AG04449 (cell line): ENCODE results near the gene ADAM33.
A peak's percentile ranks its signal among the peaks of the same experiment; 100 is the strongest.

Source experiments
- CTCF ChIA-PET: fragments of 350-600 bp; formaldehyde crosslinking; extraction: SDS; loops from one replicate; lab custom pipeline; 2021; ENCODE audit warnings: antibody characterized with exemption; lab: Yijun Ruan, JAX
- POLR2A ChIA-PET: fragments of 400-600, 350-600 bp; formaldehyde crosslinking; extraction: SDS; loops from one replicate; lab custom pipeline; 2020; ENCODE audit warnings: antibody characterized with exemption, inconsistent platforms; lab: Yijun Ruan, JAX
- DNase-seq: peaks from one replicate; pipeline ENCODE4 v3.0.0-alpha.2; 2010; ENCODE audit warnings: low read depth, low spot score
- H3K4me3 ChIP-seq: 2 replicates; pipeline ENCODE4 v1.5.1; 2011; ENCODE audit warnings: low read depth, mild to moderate bottlenecking, control low read depth, low read length
- CTCF ChIP-seq: IDR thresholded peaks from one replicate; pipeline ENCODE4 v1.5.1; 2011; ENCODE audit warnings: mild to moderate bottlenecking, moderate library complexity, low read length, control low read depth, inconsistent platforms; ENCODE audit not compliant: insufficient read depth; ENCODE audit errors: missing control alignments

The ADAM33 gene

GRCh38 chr20:3728354-3728753, 46.5 kb upstream of the ADAM33 start:
- H3K4me3 ChIP-seq: no peak overlapping the region
- DNase-seq: no peak
- ChIA-PET POLR2A (no interaction called here), CTCF (interaction anchor here (0.6 to 7.2 kb wide), 8 partner anchors 10 to 73 kb away, joined by 3 to 41 read pairs (median 4); no protein-coding TSS in a partner anchor)
- TF ChIP-seq CTCF: no peak

- ChIA-PET POLR2A (no interaction called here), CTCF (interaction anchor here (0.6 to 7.2 kb wide), 11 partner anchors 9 to 165 kb away, joined by 3 to 41 read pairs (median 4); no protein-coding TSS in a partner anchor)
- TF ChIP-seq CTCF: no peak
- DNase-seq: peak; percentile 10
- peak overlapping the region; percentile 19 for H3K4me3 ChIP-seq
These were observed 45.7 kb upstream of the ADAM33 start for GRCh38 chr20:3727401-3728021.

DNA sequence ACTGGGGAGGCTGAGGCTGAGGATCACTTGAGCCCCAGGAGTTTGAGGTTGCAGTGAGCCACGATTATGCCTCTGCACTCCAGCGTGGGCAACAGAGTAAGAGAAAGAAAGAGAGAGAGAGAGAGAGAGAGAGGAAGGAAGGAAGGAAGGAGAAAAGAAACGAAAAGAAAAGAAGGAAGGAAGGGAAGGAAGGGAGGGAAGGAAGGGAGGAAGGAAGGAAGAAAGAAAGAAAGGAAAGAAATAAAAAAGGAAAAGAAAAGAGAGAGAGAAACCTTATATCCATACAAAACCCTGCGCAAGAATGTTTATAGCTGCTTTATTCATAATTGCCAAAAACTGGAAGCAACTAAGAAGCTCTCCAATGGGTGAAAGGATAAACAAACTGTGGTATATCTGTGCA, 42.5 kb upstream of the ADAM33 start:
- ChIA-PET POLR2A (interaction anchor here (0.6 kb wide), 1 partner anchor 21 kb away, joined by 3 read pairs; no protein-coding TSS in a partner anchor), CTCF (interaction anchor here (0.7 to 1.4 kb wide), 5 partner anchors 13 to 48 kb away, joined by 3 to 4 read pairs (median 3); no protein-coding TSS in a partner anchor)
- no peak overlapping the region for H3K4me3 ChIP-seq
- DNase-seq: no peak
- TF ChIP-seq CTCF: no peak

GRCh38 chr20:3723284-3723683, 41.5 kb upstream of the ADAM33 start:
- no peak for DNase-seq
- H3K4me3 ChIP-seq: no peak overlapping the region
- ChIA-PET CTCF (interaction anchor here (1.5 kb wide), 2 partner anchors 12 to 17 kb away, joined by 3 to 13 read pairs; no protein-coding TSS in a partner anchor), POLR2A (no interaction called here)
- no peak for TF ChIP-seq CTCF

DNA sequence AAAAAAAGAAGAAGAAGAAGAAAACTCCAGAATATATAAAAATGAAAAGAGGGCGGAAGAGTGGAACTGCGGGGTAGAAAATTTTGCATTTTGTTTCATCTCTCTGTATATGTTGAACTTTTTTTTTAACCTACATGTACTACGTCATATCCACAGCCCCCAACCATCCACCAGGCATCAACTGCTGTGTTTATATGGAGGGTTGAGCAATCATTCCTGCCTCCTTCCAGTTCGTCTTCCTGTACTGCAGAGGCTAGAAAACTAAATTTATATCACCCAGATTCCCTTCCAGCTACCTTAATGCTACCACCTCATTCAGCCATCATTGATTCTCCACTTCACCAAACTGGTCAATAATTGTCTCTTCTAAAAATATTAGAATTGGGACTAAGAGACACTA, 40.1 kb upstream of the ADAM33 start:
- CTCF ChIA-PET: interaction anchor here (0.7 to 1.5 kb wide), 6 partner anchors 11 to 158 kb away, joined by 3 to 13 read pairs (median 4); no protein-coding TSS in a partner anchor

More for the DNA sequence above, 40.1 kb upstream of the ADAM33 start:
- H3K4me3 ChIP-seq: no peak overlapping the region
- POLR2A ChIA-PET: no interaction called here
- DNase-seq: no peak
- no peak for TF ChIP-seq CTCF
